Measurements from ENCODE around the gene ADRB2.
A peak's percentile ranks its signal among the peaks of the same experiment; 100 is the strongest.
"Not testable (repeated sequence)": the region's sequence is repeated elsewhere in the genome, so short reads cannot be mapped to it uniquely, and the experiment has no call there.

ADRB2 gene

DNA sequence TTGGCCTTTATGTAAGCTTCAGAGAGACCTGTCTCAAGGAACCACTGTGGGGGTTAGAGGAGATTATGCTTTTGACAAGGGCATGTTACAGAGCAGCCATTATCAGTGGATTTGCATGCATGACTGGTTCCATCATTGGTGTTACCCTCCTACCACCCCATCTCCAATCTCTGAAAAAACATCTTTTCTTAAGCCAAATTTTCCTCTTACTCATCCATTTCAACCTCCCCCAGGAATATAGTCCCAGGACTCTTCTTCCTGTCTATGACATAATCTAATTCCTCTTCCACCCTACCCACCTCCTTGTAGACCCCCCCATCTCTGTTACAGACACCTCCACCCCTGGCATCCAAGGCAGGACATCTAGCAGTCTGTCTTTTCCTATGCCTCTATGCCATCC lies 33.1 kb upstream of the ADRB2 start:
- no peak for FAIRE-seq
- DNase-seq (ENCODE audit: insufficient read length): no peak
- TF ChIP-seq POLR2A (IDR thresholded peaks at IDR 0.05; ENCODE audit: low read depth, low read length): no peak
- TF ChIP-seq TAF1 (IDR thresholded peaks at IDR 0.05; ENCODE audit: borderline replicate concordance, low read depth, low read length): no peak
- TF ChIP-seq POLR2AphosphoS5 (IDR thresholded peaks at IDR 0.05; ENCODE audit: low read depth, low read length): no peak

DNA sequence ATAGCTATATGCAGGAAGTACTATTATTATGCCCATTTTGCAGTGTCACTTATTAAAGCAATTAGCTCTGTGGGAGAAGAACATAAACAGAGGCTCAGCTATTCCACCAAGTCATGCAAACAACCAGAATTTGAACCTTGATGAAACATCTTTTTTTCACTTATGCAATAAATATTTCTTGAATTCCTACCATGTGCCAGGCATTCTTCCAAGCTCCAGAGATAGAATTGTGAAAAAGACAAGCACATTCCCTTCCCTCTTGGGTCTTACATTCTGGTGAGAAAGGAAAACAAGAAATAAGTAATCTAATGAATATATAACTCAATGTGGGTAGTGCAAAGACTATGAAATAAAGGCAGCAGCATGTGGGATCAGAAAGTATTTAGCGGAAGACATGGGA lies 32.1 kb upstream of the ADRB2 start:
- DNase-seq (ENCODE audit: insufficient read length) (no peak), FAIRE-seq (no peak)
- TF ChIP-seq POLR2A (IDR thresholded peaks at IDR 0.05; ENCODE audit: low read depth, low read length) (no peak), POLR2AphosphoS5 (IDR thresholded peaks at IDR 0.05; ENCODE audit: low read depth, low read length) (no peak), TAF1 (IDR thresholded peaks at IDR 0.05; ENCODE audit: borderline replicate concordance, low read depth, low read length) (no peak)

DNA sequence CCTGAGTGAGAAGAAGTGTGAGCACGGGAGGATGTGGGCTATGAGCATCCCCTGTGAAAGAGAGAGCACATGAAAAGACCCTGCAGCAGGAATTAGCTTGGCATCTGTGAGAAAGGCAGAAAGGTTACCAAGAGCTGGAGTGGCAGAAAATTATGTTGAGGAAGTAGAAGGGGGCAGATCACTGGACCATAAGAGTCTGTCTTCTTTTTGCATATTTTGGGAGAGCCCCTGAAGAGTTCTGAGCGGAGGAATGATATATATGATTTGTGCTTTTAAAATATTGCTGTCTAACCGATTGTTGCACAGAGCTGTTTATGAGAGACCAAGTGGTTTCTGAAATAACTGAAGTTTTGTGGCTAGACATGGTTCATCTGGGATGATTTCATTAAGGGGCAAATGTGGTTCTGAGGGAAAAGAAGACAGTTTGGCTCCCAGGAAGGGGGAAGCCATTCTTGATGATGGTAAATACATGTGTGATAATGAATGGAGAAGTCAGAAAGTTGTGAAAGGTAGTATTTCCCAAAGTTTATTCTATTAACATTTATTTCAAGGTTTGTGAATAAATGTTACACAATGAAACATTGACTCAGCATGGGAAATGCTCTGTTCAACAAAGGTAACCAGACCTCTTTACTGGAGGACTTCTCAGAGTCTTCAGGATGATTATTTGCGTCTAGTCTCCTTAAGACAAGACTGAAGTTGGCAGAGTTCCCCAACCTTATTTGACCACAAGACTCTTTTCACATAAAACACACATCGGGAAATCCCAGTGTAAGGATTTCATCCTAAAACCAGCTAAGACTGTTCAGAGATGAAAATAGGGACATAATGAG lies 31.5 kb upstream of the ADRB2 start:
- DNase-seq (ENCODE audit: insufficient read length) (no peak), FAIRE-seq (no peak)
- TF ChIP-seq POLR2A (IDR thresholded peaks at IDR 0.05; ENCODE audit: low read depth, low read length) (no peak), POLR2AphosphoS5 (IDR thresholded peaks at IDR 0.05; ENCODE audit: low read depth, low read length) (no peak), TAF1 (IDR thresholded peaks at IDR 0.05; ENCODE audit: borderline replicate concordance, low read depth, low read length) (no peak)

- TF ChIP-seq TAF1 (IDR thresholded peaks at IDR 0.05; ENCODE audit: borderline replicate concordance, low read depth, low read length) (no peak), POLR2A (IDR thresholded peaks at IDR 0.05; ENCODE audit: low read depth, low read length) (no peak), POLR2AphosphoS5 (IDR thresholded peaks at IDR 0.05; ENCODE audit: low read depth, low read length) (no peak)
- DNase-seq (ENCODE audit: insufficient read length) (no peak), FAIRE-seq (no peak)
Measured at GRCh38 chr5:148796936-148797335, 29.5 kb upstream of the ADRB2 start.

- DNase-seq (ENCODE audit: insufficient read length) (no peak), FAIRE-seq (no peak)
- TF ChIP-seq TAF1 (IDR thresholded peaks at IDR 0.05; ENCODE audit: borderline replicate concordance, low read depth, low read length): no peak
- no peak for TF ChIP-seq POLR2A (IDR thresholded peaks at IDR 0.05; ENCODE audit: low read depth, low read length)
- TF ChIP-seq POLR2AphosphoS5 (IDR thresholded peaks at IDR 0.05; ENCODE audit: low read depth, low read length): no peak
Measured at GRCh38 chr5:148798786-148799185, 27.6 kb upstream of the ADRB2 start.

GRCh38 chr5:148799737-148800527 lies 26.5 kb upstream of the ADRB2 start:
- TF ChIP-seq TAF1 (IDR thresholded peaks at IDR 0.05; ENCODE audit: borderline replicate concordance, low read depth, low read length) (no peak), POLR2AphosphoS5 (IDR thresholded peaks at IDR 0.05; ENCODE audit: low read depth, low read length) (no peak), POLR2A (IDR thresholded peaks at IDR 0.05; ENCODE audit: low read depth, low read length) (no peak)
- DNase-seq (ENCODE audit: insufficient read length) (no peak), FAIRE-seq (no peak)

- no peak for TF ChIP-seq POLR2A (IDR thresholded peaks at IDR 0.05; ENCODE audit: low read depth, low read length)
- no peak for TF ChIP-seq POLR2AphosphoS5 (IDR thresholded peaks at IDR 0.05; ENCODE audit: low read depth, low read length)
- TF ChIP-seq TAF1 (IDR thresholded peaks at IDR 0.05; ENCODE audit: borderline replicate concordance, low read depth, low read length): no peak
- FAIRE-seq (no peak), DNase-seq (ENCODE audit: insufficient read length) (no peak)
Measured at GRCh38 chr5:148801682-148802276, 24.6 kb upstream of the ADRB2 start.

DNA sequence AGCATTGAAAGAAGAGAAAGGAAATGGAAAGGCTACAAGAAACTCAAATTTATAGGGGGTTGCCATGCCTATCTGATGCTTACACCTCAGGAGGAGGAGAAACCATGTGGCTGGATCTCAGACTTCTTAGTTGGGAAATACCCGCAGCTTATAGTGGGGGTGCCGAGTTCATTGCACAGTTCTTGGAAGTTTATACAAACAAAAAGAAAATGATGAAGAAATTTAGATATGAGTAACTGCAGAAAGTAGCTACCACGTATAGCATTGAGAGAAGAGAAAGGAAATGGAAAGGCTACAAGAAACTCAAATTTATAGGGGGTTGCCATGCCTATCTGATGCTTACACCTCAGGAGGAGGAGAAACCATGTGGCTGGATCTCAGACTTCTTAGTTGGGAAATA lies 23.0 kb upstream of the ADRB2 start:
- DNase-seq (ENCODE audit: insufficient read length): not testable (repeated sequence)
- FAIRE-seq: peak; percentile 88

GRCh38 chr5:148804393-148804792 lies 22.0 kb upstream of the ADRB2 start:
- DNase-seq (ENCODE audit: insufficient read length): no peak
- FAIRE-seq: peak; percentile 74
- TF ChIP-seq POLR2A (IDR thresholded peaks at IDR 0.05; ENCODE audit: low read depth, low read length): no peak
- TF ChIP-seq TAF1 (IDR thresholded peaks at IDR 0.05; ENCODE audit: borderline replicate concordance, low read depth, low read length): no peak
- TF ChIP-seq POLR2AphosphoS5 (IDR thresholded peaks at IDR 0.05; ENCODE audit: low read depth, low read length): no peak

- TF ChIP-seq POLR2AphosphoS5 (IDR thresholded peaks at IDR 0.05; ENCODE audit: low read depth, low read length): no peak
- TF ChIP-seq POLR2A (IDR thresholded peaks at IDR 0.05; ENCODE audit: low read depth, low read length): no peak
- FAIRE-seq (peak; percentile 76), DNase-seq (ENCODE audit: insufficient read length) (no peak)
Measured at GRCh38 chr5:148805326-148806290, 20.8 kb upstream of the ADRB2 start.

GRCh38 chr5:148806520-148806931 lies 19.9 kb upstream of the ADRB2 start:
- DNase-seq (ENCODE audit: insufficient read length): no peak
- TF ChIP-seq TAF1 (IDR thresholded peaks at IDR 0.05; ENCODE audit: borderline replicate concordance, low read depth, low read length): no peak
- FAIRE-seq: no peak

Data from GM12892 (cell line).